MCF 10A (cell line): Measurements from ENCODE around the gene ITGB5. TPM values are rescaled to one million over a fixed set of nuclear protein-coding genes. Genes with fewer than 3 reads are reported as not detected.

Experiments
- BruUV-seq: library from RNA; stranded (reverse); fragments of 400-500 nt; replicated peaks from 2 replicates; lab custom pipeline; 2021; lab: Mats Ljungman, UMichigan
- CTCF ChIA-PET: fragments of 300-600 bp; sonication (Branson Sonifier 250); formaldehyde crosslinking; extraction: SDS; loops from one replicate; lab custom pipeline; 2021; ENCODE audit warnings: antibody characterized with exemption, inconsistent platforms; lab: Yijun Ruan, JAX
- POLR2A ChIA-PET: fragments of 300-600, 350-650 bp; sonication (Branson Sonifier 250); formaldehyde crosslinking; extraction: SDS; loops from one replicate; lab custom pipeline; 2020; ENCODE audit warnings: antibody characterized with exemption, inconsistent platforms; lab: Yijun Ruan, JAX
- DNase-seq: peaks from one replicate; pipeline ENCODE4 v3.0.0-alpha.2; 2018; ENCODE audit not compliant: unreplicated experiment
- H3K27ac Mint-ChIP-seq: one replicate; pipeline ENCODE4 v1.8.0; 2022; ENCODE audit warnings: mild to moderate bottlenecking, low read depth, mixed read lengths; ENCODE audit not compliant: unreplicated experiment
- H3K27me3 Mint-ChIP-seq: one replicate; pipeline ENCODE4 v1.8.0; 2022; ENCODE audit warnings: mixed read lengths; ENCODE audit not compliant: insufficient read depth, unreplicated experiment
- H3K36me3 Mint-ChIP-seq: one replicate; pipeline ENCODE4 v1.8.0; 2022; ENCODE audit warnings: mild to moderate bottlenecking, moderate library complexity, mixed read lengths; ENCODE audit not compliant: insufficient read depth, unreplicated experiment
- H3K4me1 Mint-ChIP-seq: one replicate; pipeline ENCODE4 v1.8.0; 2022; ENCODE audit warnings: mixed read lengths; ENCODE audit not compliant: insufficient read depth, unreplicated experiment
- H3K4me3 Mint-ChIP-seq: one replicate; pipeline ENCODE4 v1.8.0; 2022; ENCODE audit warnings: mild to moderate bottlenecking, moderate library complexity, mixed read lengths; ENCODE audit not compliant: unreplicated experiment
- H3K9me3 Mint-ChIP-seq: one replicate; pipeline ENCODE4 v1.8.0; 2022; ENCODE audit warnings: mixed read lengths; ENCODE audit not compliant: unreplicated experiment
- intact Hi-C: fragments of 100-400 bp; cut with micrococcal nuclease; formaldehyde crosslinking; loops from 2 replicates; pipeline ENCODE4 v1.14.1; 2022
- total RNA-seq: library from RNA; stranded (reverse); gene quantifications from 2 replicates; pipeline ENCODE4 v1.2.3, GENCODE V29; 2022
- TF ChIP-seq, protein P1 (sequence below): fragments of 200-600 bp; IDR thresholded peaks from one replicate; pipeline ENCODE4 v1.8.0; 2022; ENCODE audit warnings: antibody characterized with exemption, mild to moderate bottlenecking; ENCODE audit not compliant: unreplicated experiment

Gene ITGB5
- total RNA-seq, 1 experiment from 2014 or later: 101 TPM

GRCh38 chr3:124896824-124897526 is 9.8 kb upstream of the ITGB5 start:
- Mint-ChIP-seq H3K4me3 (no peak overlapping the region), H3K9me3 (no peaks in the 10 kb centered on the region), H3K36me3 (no peaks in the 10 kb centered on the region), H3K27ac (no peak overlapping the region), H3K27me3 (no peaks in the 10 kb centered on the region), H3K4me1 (no peaks in the 10 kb centered on the region)
- no peak for DNase-seq
- POLR2A ChIA-PET: interaction anchor here (0.6 to 1.2 kb wide), 2 partner anchors 10 to 12 kb away, joined by 3 read pairs; partner anchors contain the start of gene ITGB5
- intact Hi-C loops: no loop called here
- no TSS peak for BruUV-seq
- TF ChIP-seq, protein P1, sequence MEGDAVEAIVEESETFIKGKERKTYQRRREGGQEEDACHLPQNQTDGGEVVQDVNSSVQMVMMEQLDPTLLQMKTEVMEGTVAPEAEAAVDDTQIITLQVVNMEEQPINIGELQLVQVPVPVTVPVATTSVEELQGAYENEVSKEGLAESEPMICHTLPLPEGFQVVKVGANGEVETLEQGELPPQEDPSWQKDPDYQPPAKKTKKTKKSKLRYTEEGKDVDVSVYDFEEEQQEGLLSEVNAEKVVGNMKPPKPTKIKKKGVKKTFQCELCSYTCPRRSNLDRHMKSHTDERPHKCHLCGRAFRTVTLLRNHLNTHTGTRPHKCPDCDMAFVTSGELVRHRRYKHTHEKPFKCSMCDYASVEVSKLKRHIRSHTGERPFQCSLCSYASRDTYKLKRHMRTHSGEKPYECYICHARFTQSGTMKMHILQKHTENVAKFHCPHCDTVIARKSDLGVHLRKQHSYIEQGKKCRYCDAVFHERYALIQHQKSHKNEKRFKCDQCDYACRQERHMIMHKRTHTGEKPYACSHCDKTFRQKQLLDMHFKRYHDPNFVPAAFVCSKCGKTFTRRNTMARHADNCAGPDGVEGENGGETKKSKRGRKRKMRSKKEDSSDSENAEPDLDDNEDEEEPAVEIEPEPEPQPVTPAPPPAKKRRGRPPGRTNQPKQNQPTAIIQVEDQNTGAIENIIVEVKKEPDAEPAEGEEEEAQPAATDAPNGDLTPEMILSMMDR: no peak
- CTCF ChIA-PET: interaction anchor here (1.2 to 5.6 kb wide), 3 partner anchors 85 to 136 kb away, joined by 3 to 70 read pairs (median 51); no protein-coding TSS in a partner anchor

- Mint-ChIP-seq H3K27me3 (no peaks in the 10 kb centered on the region), H3K4me1 (no peaks in the 10 kb centered on the region), H3K4me3 (no peak overlapping the region), H3K27ac (no peak overlapping the region), H3K36me3 (no peaks in the 10 kb centered on the region), H3K9me3 (no peaks in the 10 kb centered on the region)
- intact Hi-C loops: no loop called here
- BruUV-seq: no TSS peak
- CTCF ChIA-PET: interaction anchor here (0.6 to 5.6 kb wide), 5 partner anchors 83 to 1284 kb away, joined by 3 to 70 read pairs (median 4); no protein-coding TSS in a partner anchor
- DNase-seq: no peak
- TF ChIP-seq, protein P1: no peak
- POLR2A ChIA-PET: interaction anchor here (0.7 to 3.0 kb wide), 2 partner anchors 109 to 457 kb away, joined by 3 to 19 read pairs; no protein-coding TSS in a partner anchor
Observed at GRCh38 chr3:124895756-124896155, 8.6 kb upstream of the ITGB5 start.

GRCh38 chr3:124893526-124893925 is 6.4 kb upstream of the ITGB5 start:
- intact Hi-C loops: no loop called here
- POLR2A ChIA-PET: interaction anchor here (0.9 to 3.0 kb wide), 4 partner anchors 9 to 106 kb away, joined by 3 to 19 read pairs (median 6); no protein-coding TSS in a partner anchor

More at GRCh38 chr3:124893526-124893925, 6.4 kb upstream of the ITGB5 start:
- CTCF ChIA-PET: interaction anchor here (0.6 to 5.6 kb wide), 7 partner anchors 50 to 562 kb away, joined by 3 to 70 read pairs (median 4); no protein-coding TSS in a partner anchor
- no peak overlapping the region for H3K27ac Mint-ChIP-seq
- no peak overlapping the region for H3K4me3 Mint-ChIP-seq
- no peaks in the 10 kb centered on the region for H3K4me1 Mint-ChIP-seq
- no TSS peak for BruUV-seq
- TF ChIP-seq, protein P1: no peak
- DNase-seq: peak; percentile 69
- no peaks in the 10 kb centered on the region for H3K9me3 Mint-ChIP-seq
- no peaks in the 10 kb centered on the region for H3K27me3 Mint-ChIP-seq
- H3K36me3 Mint-ChIP-seq: no peaks in the 10 kb centered on the region
